Fibroblast of skin of back (primary cell): ENCODE measurements around the gene FOXP1.

Source experiments
- DNase-seq: peaks from one replicate; pipeline ENCODE4 v3.0.0-alpha.2; 2013

Gene FOXP1

GRCh38 chr3:71232175-71232679 lies 351.3 kb downstream of the FOXP1 start:
- DNase-seq, result no peak

- no peak for DNase-seq
Measured at GRCh38 chr3:71231680-71232079, 351.8 kb downstream of the FOXP1 start.

GRCh38 chr3:71229905-71230657 lies 353.4 kb downstream of the FOXP1 start:
- no peak for DNase-seq

- DNase-seq, result no peak
Measured at GRCh38 chr3:71228156-71228866, 355.2 kb downstream of the FOXP1 start.

GRCh38 chr3:71227270-71227661 lies 356.3 kb downstream of the FOXP1 start:
- DNase-seq, result peak; percentile 53

DNA sequence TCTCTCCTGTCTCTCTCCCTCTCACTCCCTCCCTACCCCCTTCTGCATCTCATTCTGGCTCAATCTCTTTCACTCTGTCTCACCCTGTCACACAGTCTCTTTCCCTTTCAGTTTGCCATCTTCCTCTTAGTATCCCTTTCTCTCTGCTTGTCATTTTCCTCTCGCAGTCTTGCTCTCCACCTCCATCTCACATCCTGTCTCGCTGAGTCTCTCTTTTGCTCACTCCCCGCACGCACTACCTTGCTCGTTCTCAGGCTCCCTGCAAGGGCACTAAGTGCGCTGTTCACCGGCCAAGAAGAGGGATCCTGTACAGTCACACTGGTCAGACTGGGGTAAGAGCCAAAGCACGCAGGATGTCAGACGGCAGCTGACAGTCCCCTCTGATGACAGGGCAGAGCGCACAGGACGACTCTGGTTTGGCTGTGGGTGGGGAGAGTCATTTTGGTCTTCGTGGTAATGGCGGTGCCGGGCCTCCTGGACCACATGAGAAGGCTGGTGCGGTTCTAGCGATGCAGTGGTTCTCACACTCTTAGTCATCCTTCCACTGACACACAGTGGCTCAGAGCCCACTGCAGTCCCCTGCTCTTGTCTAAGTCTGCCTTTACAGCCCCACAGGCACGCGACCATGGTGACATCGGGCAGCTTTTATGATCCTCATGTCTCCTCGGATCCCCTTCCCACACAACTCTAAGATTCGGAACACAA lies 356.8 kb downstream of the FOXP1 start:
- DNase-seq, result peak; percentile 75

- no peak for DNase-seq
Measured at GRCh38 chr3:71225951-71226564, 357.5 kb downstream of the FOXP1 start.

DNA sequence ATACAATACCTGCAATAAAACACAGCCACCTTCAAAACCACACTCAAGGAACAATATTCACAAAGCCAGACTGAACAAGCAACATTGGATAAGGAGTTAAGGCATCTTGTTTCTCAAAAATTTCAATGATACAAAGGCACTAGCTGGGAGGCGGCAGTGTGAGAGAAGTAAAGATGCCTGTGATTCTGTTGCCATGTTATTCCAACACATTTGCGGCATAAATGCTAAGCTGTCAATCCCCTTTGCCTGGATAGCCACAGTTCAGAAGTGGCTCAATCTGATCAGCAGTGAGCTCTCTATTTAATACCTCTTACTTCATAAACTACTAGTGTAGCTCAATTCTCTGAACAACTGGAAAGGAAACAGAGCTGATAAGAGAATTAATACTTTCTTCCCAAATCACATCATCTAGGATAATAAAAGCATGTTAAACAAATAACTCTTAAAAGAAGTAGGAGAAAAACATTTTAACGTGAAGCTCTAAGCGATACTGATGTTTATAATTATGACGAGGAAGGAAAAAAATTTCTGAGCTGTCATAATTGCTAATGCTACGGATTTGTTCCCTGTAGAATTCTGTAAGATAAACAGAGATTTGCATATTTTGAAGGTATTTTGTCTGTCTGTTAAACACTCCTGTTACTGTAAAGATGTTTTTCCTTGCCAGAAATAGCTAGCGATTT lies 358.4 kb downstream of the FOXP1 start:
- no peak for DNase-seq

DNA sequence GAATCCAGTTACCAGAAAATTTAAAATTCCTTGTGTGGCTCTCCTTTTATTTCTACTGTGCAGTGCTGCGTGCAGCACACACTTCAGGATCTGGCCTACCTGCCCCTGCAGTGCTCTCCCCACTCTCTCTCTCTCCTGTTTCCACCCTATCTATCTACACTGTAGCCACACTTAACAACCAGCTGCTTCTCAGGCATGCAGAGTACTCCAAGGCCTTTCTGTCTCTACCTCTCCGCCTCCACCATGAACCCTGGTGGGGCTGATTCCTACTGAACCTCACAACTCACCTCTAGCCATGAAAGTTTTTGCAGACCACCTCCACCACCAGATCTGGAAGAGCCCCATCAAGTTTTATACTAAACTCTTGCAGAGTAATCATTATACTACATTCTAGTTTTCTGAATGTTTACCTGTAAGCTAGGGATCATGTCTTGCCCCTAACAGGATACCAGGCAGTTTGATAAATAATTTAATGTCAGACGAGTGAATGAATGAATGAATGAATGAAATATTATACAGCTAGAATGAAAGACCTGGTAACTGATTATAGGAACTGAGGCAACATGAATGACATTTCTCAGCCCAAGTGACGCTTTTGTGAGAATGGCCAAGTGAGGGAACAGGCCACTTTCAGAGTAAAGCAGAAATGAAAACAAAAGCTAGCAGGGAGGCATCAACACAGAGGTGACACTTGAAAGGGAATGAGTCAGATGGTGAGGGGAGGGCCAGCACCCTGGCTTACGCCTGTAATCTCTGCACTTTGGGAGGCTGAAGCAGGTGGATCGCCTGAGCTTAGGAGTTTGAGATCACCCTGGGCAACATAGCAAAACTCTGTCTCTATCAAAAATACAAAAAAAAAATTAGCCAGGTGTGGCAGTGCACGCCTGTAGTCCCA lies 363.5 kb downstream of the FOXP1 start:
- DNase-seq, result no peak

DNA sequence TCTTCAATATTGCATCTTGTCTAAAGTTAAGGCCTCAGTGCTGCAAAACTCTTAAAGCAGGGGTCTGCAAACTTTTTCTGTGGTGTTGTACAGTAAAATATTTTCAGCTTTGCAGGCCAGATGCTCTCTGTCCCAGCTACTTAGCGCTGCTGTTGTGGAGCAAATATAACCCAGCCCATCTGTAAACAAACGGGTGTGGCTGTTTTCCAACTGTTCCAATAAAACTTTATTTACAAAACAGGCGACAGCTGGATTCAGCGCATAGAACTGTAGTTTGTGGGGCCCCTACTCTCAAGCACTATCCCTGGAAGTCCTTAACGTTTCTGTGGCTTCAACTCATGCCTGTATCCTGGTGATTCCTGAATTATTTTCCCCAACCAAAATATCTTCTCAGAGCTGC lies 365.0 kb downstream of the FOXP1 start:
- no peak for DNase-seq

GRCh38 chr3:71217640-71218222 lies 365.8 kb downstream of the FOXP1 start:
- DNase-seq, result no peak

DNA sequence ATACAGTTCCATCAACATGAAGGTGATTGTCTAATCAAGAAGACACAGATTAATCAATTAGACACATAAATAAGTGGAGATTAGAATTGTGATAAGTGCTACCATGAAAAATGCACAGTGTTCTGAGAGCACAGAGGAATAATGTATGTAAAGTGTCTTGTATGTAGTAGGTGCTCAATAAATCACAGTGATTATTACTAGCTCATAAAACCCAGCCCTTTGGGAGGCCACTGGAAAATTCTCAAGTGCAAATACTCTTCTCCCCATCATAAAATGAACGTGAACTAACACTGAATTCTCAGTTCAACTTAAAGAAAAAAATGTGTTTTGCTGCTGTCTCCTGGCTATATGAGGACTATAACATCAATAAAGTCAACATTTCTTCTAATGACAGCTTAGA lies 368.2 kb downstream of the FOXP1 start:
- no peak for DNase-seq

GRCh38 chr3:71214797-71215196 lies 368.7 kb downstream of the FOXP1 start:
- no peak for DNase-seq

- no peak for DNase-seq
Measured at GRCh38 chr3:71214016-71214415, 369.5 kb downstream of the FOXP1 start.

- no peak for DNase-seq
Measured at GRCh38 chr3:71211083-71211482, 372.4 kb downstream of the FOXP1 start.

GRCh38 chr3:71210257-71211007 lies 373.1 kb downstream of the FOXP1 start:
- peak; percentile 71 for DNase-seq

GRCh38 chr3:71208211-71209095 lies 375.1 kb downstream of the FOXP1 start:
- no peak for DNase-seq

DNA sequence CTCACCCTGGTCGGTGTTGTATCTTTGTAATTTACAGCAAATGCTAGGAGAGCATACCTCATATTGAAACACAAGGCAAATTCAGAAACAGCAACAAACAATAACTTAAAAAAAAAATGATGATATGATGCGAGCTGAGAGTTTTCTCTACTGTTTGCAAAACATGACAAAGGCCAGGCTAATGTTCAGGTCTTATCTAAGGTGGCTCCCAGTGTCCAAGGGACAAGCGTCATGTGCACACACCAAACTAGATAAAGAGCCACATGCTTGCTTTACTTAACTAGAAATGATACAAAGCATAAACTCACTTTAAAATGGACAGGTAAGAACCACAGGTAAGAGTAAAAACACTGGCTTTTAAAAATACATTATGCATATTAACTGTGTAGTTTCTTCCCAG lies 375.9 kb downstream of the FOXP1 start:
- DNase-seq, result no peak
